GM12865 (cell line): Measurements from ENCODE around the gene ECE1.

Source experiments
- DNase-seq: peaks from one replicate; pipeline ENCODE4 v3.0.0; 2010; ENCODE audit warnings: low read depth
- H3K4me3 ChIP-seq: 2 replicates; pipeline ENCODE4 v1.5.1; 2011; ENCODE audit warnings: mild to moderate bottlenecking, low read depth, low read length, control low read depth
- TF ChIP-seq, protein P1 (sequence below): IDR thresholded peaks from 2 replicates; pipeline ENCODE4 v1.5.1; 2011; ENCODE audit warnings: low read length, control low read depth, low read depth, inconsistent platforms; ENCODE audit not compliant: insufficient read depth; ENCODE audit errors: missing control alignments

The ECE1 gene

DNA sequence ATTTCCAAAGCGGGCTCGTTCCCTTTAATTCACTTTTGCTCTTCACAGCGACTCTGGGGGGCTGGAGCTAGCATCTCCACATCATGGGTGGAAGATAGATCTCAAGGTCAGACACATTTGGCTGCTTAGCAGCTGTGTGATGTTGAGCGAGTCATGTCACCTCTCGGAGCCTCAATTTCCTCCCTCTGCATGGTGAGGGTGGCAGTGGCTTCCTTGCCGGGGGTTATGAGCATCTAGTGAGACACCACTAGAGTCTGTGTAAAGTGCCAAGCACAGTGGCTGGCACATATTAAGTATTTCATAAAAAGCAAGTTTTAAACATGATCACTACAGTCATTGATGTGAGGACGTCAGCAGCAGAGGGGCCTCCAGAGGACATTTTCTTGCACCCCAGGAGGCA is 16.9 kb upstream of the ECE1 start:
- no peak for DNase-seq
- TF ChIP-seq, protein P1, sequence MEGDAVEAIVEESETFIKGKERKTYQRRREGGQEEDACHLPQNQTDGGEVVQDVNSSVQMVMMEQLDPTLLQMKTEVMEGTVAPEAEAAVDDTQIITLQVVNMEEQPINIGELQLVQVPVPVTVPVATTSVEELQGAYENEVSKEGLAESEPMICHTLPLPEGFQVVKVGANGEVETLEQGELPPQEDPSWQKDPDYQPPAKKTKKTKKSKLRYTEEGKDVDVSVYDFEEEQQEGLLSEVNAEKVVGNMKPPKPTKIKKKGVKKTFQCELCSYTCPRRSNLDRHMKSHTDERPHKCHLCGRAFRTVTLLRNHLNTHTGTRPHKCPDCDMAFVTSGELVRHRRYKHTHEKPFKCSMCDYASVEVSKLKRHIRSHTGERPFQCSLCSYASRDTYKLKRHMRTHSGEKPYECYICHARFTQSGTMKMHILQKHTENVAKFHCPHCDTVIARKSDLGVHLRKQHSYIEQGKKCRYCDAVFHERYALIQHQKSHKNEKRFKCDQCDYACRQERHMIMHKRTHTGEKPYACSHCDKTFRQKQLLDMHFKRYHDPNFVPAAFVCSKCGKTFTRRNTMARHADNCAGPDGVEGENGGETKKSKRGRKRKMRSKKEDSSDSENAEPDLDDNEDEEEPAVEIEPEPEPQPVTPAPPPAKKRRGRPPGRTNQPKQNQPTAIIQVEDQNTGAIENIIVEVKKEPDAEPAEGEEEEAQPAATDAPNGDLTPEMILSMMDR: no peak
- no peak overlapping the region for H3K4me3 ChIP-seq

DNA sequence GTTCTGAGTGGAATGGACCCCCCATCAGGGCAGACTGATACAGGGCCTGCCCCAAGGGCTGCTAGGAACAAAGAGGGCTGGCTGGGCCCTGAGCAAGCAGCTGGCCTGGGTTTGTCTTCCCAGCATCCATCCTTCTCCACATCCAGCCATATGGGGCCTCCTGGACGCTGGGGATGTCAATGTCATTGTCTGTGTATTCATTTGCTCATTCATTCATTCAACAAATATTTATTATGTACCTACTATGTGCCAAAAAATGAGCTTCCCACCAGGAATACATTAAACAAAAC is 15.6 kb upstream of the ECE1 start:
- H3K4me3 ChIP-seq: no peak overlapping the region
- DNase-seq: no peak
- TF ChIP-seq, protein P1: no peak

DNA sequence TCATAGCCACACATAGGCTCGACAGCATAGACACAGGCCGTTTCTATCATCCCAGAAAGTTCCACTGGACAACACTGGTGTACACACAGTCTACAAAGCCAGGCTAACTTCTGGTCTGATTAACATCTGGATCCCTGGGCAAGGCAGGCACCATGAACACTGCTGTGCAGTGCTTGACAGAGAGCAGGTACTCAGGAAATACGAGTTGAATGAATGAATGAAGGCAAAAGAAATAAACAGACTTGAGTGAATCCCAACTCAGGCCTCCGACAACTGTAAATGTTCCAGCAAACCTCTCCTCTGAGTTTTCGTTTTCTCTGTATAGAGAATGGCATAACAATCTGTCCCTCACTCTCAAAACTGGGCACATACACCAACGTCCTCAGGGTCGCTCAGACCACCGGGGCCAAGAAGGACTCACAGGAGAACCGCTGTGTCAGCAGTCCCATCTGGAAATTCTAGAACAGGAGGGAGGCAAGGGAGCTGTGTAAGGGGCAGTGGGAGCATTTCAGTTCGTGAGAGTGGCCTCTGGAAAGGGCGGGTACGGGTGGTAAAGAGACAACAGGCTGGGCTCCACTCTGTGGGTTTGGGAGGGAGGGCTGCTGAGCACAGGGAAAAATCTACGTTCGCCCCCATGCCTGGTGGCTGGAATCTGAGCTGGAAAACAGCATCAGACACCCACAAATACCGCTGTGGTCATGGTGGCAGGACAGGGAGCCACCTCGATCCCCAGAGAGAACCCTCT is 15.1 kb upstream of the ECE1 start:
- TF ChIP-seq, protein P1: no peak
- DNase-seq: no peak
- H3K4me3 ChIP-seq: no peak overlapping the region

DNA sequence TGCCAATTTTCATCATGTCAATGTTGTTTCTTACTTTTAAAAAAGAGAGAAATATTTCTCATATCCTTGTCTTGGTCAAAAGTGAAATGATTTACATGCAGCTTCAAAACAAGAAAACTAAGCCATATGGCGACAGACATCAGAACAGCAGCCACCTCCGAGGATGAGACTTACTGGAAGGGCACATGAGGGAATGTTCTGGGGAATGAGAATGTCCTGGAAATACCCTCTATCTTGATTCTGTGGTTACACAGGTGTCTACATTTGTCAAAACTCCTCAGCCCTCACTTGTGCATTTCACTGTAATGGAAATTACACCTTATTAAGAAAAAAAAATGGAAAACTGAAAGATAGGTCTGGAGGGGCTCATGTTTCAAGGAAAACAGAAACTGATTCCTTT is 14.2 kb upstream of the ECE1 start:
- no peak overlapping the region for H3K4me3 ChIP-seq
- DNase-seq: no peak
- TF ChIP-seq, protein P1: no peak

DNA sequence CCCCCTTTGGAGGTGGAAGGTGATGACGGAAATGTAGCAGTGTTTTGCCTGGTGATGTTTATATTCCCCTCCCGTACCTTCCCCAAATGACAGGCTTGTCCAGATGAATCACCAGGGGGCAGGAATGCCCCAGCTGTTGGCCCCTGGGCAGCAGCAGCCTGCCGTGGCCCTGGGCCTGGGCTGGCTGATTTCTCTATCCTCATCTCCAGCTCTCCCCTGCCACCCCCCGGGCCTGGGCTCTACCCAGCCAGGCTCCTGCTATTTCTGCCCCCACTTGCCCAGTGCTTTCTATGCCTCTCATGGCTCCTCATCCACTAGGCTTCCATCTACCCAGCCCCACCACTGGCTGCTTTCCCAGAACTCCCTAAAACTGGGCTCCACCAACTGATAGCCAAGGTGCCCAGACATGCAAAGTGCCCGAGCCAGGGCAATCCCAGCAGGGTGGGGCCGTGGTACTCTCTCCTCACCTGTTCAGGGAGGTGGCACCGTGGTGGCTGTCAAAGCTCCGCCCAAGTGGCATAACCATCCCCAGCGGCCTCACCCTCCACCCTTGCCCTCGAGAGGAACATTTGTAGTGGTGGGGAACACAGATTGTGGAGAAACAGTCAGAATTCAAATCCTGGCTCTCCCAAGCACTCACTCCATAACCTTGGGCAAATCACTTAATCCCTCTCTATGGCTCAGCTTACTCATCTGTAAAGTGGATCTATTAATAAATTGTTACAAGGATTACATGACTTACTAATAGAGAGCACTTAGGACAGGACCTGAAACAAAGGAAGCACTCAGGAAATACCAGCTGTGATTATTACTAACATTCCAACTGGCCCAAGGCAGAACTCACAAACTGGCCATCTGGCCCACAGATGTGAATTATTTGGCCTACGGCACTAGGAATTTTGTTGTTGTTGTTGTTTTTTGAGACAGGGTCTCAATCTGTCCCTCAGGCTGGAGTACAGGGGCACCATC is 12.8 kb upstream of the ECE1 start:
- no peak overlapping the region for H3K4me3 ChIP-seq
- no peak for DNase-seq
- TF ChIP-seq, protein P1: no peak

DNA sequence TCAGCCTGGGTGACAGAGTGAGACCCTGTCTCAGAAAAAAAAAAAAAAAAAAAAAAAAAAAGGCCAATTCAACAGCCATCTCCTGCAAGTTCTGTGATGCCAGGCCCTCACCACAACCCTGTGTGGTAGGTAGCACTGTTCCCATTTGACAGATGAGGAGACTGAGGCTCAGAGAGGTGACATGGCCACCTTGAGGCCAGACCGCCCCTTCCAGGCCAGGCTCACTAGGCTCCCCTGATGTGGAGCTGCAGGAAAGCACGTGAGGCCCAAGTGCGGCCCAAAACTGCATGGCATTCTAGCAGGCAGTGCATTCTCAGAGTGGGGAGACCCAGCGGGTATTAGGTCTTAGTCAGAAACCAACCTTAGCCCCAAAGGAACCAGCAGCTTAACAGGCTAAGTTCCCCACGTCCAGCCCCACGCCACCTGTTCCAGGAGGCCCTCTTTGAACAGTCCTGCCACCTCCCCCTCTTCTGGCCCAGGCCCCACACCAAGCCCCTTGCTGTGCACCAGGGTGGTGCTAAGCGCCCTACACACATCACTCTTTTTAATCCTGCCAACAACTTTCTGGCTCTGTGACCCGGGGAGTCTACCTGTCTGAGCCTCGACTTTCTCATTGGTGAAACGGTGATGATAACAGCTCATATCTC is 11.7 kb upstream of the ECE1 start:
- TF ChIP-seq, protein P1: no peak
- DNase-seq: no peak
- H3K4me3 ChIP-seq: no peak overlapping the region
